Hepatocyte (in vitro differentiated cells): Measurements from ENCODE around the gene ZNF831.

Source experiments
- CTCF ChIP-seq: fragments of 200-600 bp; sonication (generic); IDR thresholded peaks from 2 replicates; pipeline ENCODE4 v1.5.1; 2016; ENCODE audit warnings: antibody characterized with exemption, mild to moderate bottlenecking; ENCODE audit not compliant: poor library complexity
- EZH2 ChIP-seq: fragments of 200-600 bp; sonication (generic); IDR thresholded peaks from 2 replicates; pipeline ENCODE4 v1.6.1; 2016; ENCODE audit warnings: antibody characterized with exemption, mild to moderate bottlenecking, borderline replicate concordance

GRCh38 chr20:59181936-59182335, 18.3 kb downstream of the ZNF831 start:
- TF ChIP-seq CTCF (no peak), EZH2 (no peak)
